HG02885 (cell line): ENCODE results near the gene COMT.

Experiments used
- ATAC-seq: cut with Tn5 transposase; IDR thresholded peaks from one replicate; pipeline ENCODE4 v1.9.1; 2021; ENCODE audit warnings: mild to moderate bottlenecking; ENCODE audit not compliant: unreplicated experiment, poor library complexity

The COMT gene

DNA sequence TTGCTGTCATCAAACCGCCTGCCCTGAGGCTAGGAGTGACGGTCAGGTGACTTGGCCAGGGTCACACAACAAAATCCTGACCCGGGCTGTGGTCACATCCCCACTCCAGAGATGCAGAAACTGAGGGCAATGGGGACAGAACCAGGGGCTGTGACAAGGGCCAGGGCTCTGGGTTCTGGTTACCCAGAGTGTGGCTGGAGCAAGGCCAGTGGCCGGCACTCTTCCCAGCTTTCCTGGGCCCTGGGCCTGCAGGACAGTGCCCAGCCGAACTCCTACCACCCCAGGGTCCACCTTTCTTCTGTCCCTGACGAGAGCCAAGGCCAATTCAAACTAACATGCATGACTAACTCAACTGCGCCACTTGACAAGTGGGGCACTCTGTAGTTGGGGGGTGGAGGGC is 39.2 kb downstream of the COMT start:
- ATAC-seq, result no peak

DNA sequence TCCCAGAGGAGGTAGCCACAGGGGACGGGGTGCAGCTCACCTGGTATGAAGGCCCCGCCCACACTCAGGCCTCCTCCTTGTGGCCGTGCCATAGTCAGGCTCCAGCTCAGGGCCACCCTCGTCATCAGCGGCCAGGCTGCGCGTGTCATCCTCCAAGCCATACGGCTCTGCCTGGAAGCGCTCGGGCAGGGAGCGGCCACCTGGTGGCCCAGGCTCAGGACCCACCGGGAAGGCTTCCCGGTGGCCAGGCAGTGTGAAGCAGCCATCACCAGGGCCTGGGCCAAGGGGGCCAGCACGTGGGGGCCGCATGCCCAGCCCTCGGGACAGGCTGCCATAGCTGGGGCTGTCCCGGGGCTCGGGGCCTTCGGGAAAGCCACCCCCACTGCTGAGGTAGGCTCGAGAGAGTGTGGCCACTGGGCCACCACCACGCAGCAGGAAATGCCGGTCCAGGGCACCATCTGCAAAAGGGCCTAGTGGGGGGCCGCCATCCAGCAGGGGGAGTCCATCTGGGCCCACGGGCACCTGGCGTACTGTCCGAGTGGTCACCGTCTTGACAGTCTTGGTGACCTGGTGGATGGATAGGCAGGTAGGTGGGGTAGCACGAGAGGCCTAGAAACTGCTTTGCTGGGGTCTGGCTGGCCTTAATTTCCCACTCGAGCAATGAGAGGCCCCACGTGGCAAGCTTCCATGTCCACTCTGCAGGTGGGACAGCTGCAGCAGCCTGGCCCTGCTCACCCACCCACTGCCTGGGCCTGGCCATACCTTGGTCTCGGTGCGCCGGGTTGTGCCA is 39.8 kb downstream of the COMT start:
- ATAC-seq, result no peak

DNA sequence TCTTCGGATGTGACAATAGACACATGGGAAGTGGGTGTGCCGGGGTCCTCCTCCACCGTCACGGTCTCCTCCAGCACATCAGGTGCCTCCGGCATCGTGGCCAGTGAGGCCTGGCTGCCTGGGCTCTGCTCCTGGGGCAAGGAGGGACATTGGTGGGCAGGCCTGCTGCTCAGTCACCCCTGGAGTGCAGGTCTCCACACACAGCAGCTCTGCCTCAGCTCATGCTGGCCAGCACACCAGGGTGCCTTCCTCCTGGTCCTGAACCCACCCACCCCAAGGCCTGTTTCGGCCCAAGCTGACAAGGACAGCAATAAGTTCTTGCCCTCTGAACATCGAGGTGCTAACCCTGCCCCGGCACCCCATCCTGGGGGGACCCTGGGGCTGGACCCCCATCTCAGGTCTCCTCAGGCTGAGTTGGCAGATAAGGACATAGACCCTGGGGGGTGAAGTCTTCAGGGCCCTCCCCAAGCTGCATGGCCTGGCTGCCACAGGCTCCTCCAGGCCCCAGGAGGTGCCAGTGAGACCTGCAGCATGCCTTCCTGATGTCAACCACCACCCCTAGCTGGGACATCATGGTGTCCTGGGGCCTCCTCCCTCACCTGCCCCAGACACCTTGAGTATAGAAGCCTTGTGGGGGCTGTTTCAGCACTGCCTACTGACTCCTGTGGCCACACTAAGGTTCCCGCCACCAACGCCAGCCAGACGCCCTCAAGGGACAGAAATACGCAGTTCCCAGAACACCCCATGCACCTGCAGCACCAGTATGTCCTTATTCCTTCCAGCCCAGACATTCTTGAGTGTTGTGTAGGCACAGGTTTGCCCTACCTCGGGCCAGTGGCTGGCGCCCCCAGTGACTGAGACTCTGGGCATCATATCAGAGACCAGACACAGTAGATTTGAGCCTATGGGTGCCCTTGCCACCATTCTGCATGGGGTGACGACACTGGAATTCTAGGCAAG is 40.7 kb downstream of the COMT start:
- ATAC-seq, result no peak

DNA sequence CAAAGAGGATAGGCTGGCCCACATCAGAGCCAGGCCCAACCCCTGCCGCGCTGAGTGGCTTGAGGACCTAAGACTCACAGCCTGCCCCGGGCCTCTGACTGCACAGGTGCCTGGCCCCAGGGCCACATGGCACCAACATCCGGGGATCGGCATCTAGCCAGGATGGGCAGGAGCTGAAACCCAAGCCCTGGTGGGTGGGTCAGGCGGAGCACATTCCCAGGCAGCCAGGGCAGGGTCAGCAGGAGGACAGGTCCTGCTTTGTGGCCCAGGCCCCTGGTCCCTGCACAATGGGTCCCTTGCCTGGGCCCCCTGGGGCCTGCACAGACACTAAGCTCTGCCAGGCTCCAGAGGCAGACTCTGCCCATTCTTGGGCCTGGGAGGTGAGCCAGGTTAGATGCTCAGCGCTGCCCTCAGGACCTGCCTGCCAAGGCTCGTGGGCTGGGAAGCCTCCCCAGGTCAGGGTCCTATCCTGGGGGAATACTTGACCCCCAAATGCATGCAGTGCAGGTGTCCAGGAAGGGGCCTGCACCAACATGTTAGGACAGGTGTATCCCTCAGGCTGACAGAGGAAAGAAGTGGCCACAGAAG is 41.5 kb downstream of the COMT start:
- no peak for ATAC-seq

DNA sequence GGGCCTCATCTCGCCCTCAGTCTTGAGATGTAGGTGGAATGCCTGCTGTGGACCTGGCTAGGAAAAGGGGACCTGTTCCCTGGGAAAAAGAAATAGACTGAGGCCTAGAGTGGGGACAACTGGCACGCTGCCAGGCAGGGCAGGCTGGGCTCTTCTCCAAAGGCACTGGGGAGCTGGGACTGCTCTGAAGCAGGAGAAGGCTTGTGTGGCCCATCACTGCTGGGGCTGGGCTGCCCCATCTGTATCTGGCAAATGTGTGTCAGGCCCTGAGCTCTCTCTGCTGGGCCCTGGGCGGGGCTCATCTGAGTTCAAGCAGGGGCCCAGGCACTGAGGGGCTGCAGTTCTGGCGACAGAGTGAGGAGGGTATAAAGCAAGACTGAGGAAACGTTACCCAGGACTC is 42.2 kb downstream of the COMT start:
- ATAC-seq, result no peak

DNA sequence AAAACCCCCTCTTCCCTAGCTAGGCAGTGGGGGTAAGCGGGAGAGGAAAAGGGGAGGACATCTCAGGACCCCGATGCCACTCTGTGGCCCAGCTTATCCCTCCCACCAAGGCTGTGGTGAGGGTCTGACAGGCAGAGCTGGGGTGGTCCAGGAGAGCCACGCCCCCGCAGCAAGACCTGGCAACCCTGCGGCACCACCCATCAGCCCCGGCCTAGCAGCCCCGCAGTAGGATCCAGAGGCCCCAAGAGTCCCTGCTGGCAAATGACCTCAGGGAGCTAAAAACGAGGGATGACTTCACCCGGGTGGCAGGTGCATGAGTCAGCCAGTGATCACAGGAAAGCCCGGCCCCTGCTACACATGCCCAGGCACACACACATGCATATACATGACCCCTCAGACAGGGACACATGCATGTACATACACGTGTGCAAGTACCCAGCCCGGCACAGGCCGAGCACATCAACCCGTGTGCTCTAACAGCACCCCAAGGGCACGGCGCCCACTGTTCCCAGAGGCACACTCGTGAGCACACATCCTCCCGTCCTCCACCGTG is 42.7 kb downstream of the COMT start:
- no peak for ATAC-seq

DNA sequence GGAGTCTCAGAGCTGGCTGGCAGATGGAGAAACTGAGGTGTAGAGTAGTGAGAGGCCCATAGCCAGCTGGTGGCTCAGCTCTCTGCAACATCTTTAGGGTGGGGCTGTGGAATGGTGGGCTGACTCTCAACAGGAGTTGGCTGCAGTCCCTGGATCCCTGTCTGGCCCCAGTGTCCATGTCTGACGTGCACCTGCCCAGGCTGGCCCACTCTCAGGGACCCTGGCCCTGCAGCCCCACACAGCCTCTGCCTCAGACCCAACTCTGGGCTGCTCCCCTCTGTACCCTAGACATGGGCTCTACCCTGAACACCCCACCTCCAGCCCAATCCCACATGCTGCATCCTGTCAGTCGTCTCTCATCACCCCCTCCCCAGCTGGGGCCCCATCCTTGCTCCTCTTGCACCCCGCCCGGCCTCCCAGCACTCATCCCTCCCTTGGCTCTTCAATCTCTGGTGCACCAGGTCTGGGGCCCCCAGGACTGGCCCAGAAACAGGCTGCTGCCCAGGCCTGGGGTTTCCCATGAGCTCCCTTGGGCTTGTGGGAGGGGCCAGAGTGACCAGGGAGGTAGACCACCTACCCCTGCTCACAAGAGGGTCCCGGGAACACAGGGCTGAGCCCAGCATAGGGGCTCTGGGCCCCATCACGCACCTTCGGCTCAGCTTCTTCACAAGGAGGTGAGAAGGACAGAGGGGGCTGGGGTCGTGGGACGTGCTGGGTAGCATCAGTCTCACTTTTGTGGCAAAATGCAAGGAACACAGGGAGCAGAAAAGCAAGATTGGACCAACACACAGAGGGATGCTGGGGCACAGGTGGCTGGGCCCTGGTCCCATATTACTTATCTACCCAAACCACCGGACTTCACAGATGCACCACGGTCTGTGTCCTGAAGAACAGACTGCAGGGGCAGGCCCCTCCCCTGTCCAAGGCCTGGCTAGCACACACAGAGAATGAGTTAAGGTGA is 43.6 kb downstream of the COMT start:
- ATAC-seq, result no peak

DNA sequence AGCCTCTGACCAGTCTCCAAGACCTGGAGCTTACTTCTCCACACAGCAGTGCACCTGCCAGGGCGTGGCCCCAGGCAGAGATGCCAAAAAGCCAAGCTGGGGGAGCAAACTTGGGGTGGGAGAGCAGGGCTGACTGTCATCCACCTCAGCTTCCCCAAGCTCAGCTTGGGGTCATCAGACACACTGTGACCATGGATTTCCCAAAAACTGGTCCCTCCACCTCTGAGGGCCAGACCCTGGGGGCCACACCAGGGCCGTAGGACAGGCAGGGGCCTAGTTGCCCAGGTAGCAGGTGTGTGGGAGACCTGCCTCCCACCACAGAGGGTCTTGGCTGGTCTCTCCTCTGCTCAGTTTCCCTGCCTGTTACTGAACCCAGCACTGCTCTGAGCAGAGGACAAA is 44.4 kb downstream of the COMT start:
- ATAC-seq, result no peak

DNA sequence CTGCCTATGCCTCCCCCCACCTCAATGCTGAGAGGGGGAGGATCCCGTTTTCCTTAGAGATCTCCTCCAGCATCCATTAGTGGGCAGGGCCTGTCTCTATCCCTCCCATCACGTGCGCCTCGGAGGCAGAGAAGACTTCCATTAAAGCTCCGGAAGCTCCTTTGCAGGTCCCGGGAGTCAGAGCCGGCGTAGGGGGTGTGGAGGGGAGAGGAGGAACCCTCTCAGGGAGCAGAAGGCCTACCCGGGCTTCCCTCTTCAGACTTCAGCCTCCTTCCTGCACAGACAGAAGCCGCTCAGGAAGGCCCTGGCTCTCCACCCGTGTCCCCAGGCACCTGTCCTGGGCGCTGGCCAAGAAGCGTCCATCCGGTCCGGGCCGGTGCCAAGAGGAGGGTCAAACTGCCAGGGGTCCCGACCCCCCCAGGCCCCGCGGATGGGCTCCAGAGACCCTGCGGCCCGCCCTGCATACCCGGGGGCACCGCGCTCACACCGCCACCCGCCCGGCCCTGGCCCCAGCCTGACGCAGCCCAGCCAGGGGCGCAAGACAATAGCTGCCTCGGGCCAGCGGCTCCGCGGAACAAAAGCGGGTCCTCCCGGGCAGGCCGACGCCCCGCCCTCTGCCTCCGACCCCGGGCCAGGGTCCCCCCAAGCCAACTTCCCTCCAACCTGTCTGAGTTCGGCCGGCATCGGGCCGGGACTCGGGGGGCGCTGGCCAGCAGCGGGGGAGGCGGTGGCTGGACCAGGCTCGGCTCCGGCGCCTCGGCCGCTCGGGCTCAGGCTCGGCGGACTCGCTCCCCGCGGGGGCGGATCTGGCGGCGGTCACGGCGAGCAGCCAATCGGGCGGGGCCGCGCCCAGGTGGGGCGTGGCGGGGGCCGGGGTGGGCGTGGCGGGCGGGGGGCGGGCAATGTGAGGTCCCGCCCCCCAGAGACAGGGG is 45.1 kb downstream of the COMT start:
- peak; percentile 68 for ATAC-seq

DNA sequence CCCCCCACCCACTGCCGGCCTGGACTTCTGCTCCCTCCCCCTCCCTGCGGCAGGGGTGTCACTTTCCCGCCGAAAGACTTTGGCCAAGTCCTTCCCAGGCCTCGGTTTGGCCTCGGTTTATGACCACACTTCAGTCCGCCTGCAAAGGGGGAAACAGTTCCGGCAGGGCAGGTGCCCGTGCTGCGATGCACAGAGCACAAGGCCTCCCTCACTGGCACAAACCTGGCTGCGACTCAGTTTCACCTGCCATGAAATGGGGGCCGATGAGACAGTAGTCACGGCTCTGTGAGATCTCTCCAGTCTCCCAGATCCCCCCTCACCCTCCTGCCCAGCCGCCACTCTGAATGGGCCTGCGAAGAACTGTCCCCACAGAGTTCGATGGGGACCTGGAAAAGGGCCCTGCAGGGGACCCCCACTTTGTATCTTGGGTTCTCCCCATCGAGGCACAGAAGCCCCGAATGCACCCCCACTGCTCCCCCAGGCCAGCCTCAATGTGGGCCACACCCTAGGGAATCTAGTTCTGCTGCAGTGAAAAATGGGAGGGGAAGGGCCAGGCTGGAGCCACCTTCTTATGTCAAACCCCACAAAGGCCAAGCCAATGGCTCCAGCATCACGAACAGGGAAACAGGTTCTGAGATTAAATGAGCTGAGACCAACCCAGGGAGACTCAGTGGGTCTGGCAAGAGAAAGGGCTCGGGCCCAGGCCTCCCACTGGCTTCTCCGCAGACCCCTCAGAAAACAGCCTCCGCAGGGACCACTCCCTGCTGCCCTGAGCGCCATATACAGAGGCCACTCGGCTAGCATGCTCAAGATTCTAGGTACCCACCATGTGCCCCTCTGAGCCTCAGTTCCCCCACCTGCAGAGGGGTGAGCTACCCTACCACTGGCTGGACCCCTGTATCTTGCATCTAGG is 46.1 kb downstream of the COMT start:
- ATAC-seq, result no peak

DNA sequence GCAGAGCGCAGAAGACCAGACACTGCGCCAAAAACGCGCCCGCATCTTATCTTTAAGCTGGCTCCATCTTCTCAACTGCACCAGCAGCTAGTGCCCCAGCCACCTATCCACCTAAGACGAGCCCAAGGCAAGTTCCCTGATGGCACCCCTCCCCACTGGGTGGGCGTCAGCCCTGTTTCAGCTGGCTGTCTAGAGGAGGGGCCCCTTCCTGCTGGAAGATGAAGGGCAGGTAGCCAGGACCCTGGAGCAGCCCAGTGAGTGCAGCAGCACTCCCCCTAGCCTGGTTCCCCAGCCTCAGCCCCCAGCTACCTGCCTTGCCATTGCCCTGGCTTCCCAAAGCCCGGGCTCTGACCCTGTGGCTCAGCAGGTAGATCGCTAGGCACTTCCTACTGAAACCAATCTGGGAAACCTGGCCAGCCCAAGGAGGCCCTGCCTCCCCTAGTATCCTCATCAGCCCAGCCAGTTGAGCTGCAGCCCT is 46.8 kb downstream of the COMT start:
- ATAC-seq, result no peak

DNA sequence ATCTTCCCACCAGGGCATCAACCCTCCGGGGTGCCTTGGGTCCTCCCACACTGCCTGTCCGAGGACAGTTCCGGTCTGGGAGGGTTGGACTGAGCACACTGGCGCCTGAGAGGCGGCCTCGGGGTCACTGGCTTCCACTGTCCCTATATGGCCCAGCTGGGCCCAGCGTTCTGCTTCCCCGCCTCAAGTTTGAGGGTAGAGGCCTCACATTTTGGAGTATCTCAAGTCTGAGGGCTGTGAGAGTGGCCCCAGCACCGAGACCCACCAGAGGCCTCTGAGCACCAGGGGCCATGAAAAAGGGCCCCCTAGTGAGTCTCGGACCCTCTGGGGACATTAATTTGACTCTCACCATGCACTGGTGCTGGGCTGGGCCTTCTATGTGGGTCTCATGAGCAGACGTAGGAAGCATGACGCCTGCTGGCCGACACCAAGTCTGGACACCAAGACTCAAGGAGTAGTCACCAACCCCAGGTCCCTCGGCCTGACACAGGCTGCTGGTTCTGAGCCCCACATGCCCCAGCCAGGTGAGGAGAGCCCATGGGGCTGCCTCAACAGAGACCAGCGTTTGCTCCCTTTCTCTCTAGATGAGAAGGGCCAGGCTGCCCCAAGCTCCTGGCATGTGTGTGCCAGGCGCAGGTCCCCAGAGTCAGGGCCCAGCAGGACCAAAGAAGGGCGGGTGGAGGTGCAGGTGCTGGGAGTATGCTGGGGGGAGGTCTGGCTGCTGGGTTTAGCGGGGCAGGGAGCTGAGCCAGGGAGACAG is 47.6 kb downstream of the COMT start:
- ATAC-seq, result no peak

DNA sequence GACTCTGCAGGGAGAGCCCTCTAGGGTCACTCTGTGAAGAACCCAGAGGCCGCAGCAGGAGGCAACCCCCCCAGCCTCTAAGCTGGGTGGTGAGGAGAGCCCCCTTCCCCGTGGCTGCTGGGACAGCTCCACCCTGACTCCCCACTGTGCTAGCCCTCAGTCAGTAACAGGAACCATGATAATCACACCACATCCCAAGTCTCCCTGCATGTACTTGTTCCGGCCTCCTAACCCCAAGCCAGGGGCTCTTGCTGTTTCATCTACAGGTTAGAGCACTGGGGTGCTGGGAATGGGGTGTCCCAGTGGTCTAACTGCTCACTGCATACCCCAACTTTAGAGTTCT is 48.1 kb downstream of the COMT start:
- ATAC-seq, result no peak

DNA sequence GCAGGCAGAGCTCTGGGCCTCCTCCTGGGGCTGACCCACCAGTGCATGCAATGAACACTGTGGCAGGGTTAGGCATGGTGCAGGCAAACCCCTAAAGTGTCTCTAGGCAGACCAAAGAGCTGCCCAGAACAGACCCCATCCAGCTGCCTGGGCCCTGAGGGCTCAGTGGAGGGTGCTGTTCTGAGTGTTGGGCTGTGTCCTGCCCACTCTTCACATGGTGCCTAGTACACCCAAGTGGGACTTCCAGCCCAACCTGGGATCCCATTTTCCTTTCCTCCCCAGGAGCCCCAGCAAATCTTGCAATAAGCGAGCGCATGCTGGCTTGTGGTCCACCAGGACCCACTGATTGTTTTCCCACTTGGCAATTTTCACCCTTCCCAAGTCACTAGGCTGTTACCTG is 48.6 kb downstream of the COMT start:
- no peak for ATAC-seq

DNA sequence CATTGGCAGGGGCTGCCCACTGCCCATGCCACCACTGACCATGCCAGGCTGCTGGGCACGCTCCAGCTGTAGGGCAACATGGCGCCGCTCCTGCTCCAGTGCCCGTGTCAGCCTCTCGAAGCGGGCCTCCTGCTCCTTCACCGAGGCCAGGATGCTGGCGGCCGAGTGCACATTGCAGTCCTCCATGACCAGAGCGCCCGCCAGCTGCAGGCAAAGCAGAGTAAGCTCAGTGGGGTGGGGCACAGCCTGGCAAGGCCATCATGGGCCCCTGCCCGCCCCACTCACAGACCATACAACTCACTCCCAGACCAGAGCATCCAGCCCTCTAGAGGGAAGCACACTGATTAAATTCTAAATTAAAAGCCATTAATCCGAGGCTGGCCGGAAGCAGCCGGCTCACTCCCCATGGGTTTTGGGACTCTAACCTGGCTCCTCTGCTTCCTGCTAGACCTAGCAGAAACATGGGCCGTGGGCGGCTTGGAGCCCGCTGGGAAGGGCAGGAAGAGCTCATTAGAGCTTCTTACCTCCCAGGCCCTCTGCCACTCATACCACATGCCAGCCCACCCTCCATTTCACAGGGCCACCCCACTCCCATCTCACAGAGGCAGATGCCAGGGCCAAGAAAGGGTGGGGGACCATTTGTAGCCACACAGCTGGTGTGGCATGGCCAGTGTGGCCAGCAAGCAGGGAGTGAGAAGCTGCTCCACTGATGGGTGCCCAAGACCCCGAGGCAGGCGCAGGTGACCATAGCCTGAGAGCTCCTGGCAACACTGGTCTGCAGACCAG is 49.2 kb downstream of the COMT start:
- no peak for ATAC-seq

DNA sequence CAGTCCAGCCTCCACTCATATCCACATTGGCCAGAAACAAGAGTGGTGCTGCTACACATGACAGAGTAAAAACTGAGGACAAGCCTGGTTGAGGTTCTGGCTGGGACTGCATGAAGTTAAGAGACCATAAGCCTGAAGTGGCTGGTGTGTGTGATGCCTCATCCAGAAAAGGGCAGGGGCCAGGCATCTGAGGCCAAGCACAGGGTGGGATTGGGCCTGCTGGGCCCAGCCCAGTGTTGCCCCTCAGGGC is 49.7 kb downstream of the COMT start:
- no peak for ATAC-seq
